ENCODE results near the gene WASF3. TPM values are rescaled to one million over a fixed set of nuclear protein-coding genes. Genes with fewer than 3 reads are reported as not detected.

WASF3 gene
- total RNA-seq, 1 donor from 2014 or later = 106 TPM

GRCh38 chr13:26664876-26665275 lies 107.4 kb downstream of the WASF3 start:
- no peak overlapping the region for H3K27ac ChIP-seq
- peaks cover 19% of the 10 kb centered on the region for H3K36me3 Mint-ChIP-seq
- H3K27me3 Mint-ChIP-seq (ENCODE audit: insufficient read depth, low read depth) = no peaks in the 10 kb centered on the region
- no peak overlapping the region for H3K9ac ChIP-seq
- H3K27me3 ChIP-seq = no peaks in the 10 kb centered on the region
- peaks cover 43% of the 10 kb centered on the region for H3K79me2 ChIP-seq (ENCODE audit: low read depth)
- H3K9me3 ChIP-seq (ENCODE audit: low read depth) = no peaks in the 10 kb centered on the region
- H3K27ac Mint-ChIP-seq = no peak overlapping the region
- no peaks in the 10 kb centered on the region for H3K9me3 Mint-ChIP-seq
- peaks cover 7% of the 10 kb centered on the region for H3K36me3 ChIP-seq
- peaks cover 8% of the 10 kb centered on the region for H3K4me1 ChIP-seq
- H2AFZ ChIP-seq (replicated peaks) = no peak overlapping the region
- DNase-seq (ENCODE audit: low spot score) = no peak
- H3K4me2 ChIP-seq = no peak overlapping the region
- H3K4me3 Mint-ChIP-seq = no peak overlapping the region
- no peak overlapping the region for H3K4me3 ChIP-seq
- no peak for TF ChIP-seq CTCF (IDR thresholded peaks at IDR 0.05)
- no peak for TF ChIP-seq EZH2phosphoT487 (IDR thresholded peaks at IDR 0.05)
- no peak for TF ChIP-seq EZH2 (IDR thresholded peaks at IDR 0.05)
- peaks cover 5% of the 10 kb centered on the region for H3K4me1 Mint-ChIP-seq
- H4K20me1 ChIP-seq (ENCODE audit: low read depth) = peaks cover 40% of the 10 kb centered on the region
- no peaks in the 10 kb centered on the region for H3F3A ChIP-seq (ENCODE audit: low read depth)

- no peak for TF ChIP-seq CTCF (IDR thresholded peaks at IDR 0.05)
- no peak for TF ChIP-seq EZH2phosphoT487 (IDR thresholded peaks at IDR 0.05)
- no peak for TF ChIP-seq EZH2 (IDR thresholded peaks at IDR 0.05)
- H3K4me1 ChIP-seq = no peaks in the 10 kb centered on the region
- H3K36me3 ChIP-seq = peaks cover 16% of the 10 kb centered on the region
- H3K27ac ChIP-seq = no peak overlapping the region
- Mint-ChIP-seq H3K27me3 (ENCODE audit: insufficient read depth, low read depth) (no peaks in the 10 kb centered on the region), H3K36me3 (peaks cover 21% of the 10 kb centered on the region), H3K4me3 (no peak overlapping the region), H3K27ac (no peak overlapping the region), H3K9me3 (no peaks in the 10 kb centered on the region), H3K4me1 (no peaks in the 10 kb centered on the region)
- no peak overlapping the region for H3K9ac ChIP-seq
- peaks cover 8% of the 10 kb centered on the region for H3K79me2 ChIP-seq (ENCODE audit: low read depth)
- no peaks in the 10 kb centered on the region for H3F3A ChIP-seq (ENCODE audit: low read depth)
- H3K4me3 ChIP-seq = no peak overlapping the region
- H2AFZ ChIP-seq (replicated peaks) = no peak overlapping the region
- H3K9me3 ChIP-seq (ENCODE audit: low read depth) = no peaks in the 10 kb centered on the region
- peaks cover 24% of the 10 kb centered on the region for H4K20me1 ChIP-seq (ENCODE audit: low read depth)
- no peaks in the 10 kb centered on the region for H3K27me3 ChIP-seq
- no peak overlapping the region for H3K4me2 ChIP-seq
- no peak for DNase-seq (ENCODE audit: low spot score)
These were observed 111.1 kb downstream of the WASF3 start for GRCh38 chr13:26668357-26669146.

GRCh38 chr13:26673890-26674289 lies 116.4 kb downstream of the WASF3 start:
- TF ChIP-seq EZH2phosphoT487 (IDR thresholded peaks at IDR 0.05) (no peak), CTCF (IDR thresholded peaks at IDR 0.05) (no peak), EZH2 (IDR thresholded peaks at IDR 0.05) (no peak)
- Histone ChIP-seq H3K4me3 (no peak overlapping the region), H3K9me3 (ENCODE audit: low read depth) (no peaks in the 10 kb centered on the region), H3K4me1 (peaks cover 9% of the 10 kb centered on the region), H3K27ac (no peak overlapping the region), H3K79me2 (ENCODE audit: low read depth) (no peaks in the 10 kb centered on the region), H3K27me3 (no peaks in the 10 kb centered on the region), H4K20me1 (ENCODE audit: low read depth) (peaks cover 45% of the 10 kb centered on the region), H2AFZ (replicated peaks) (no peak overlapping the region), H3K36me3 (peaks cover 10% of the 10 kb centered on the region), H3K9ac (no peak overlapping the region), H3K4me2 (no peak overlapping the region), H3F3A (ENCODE audit: low read depth) (peaks cover 6% of the 10 kb centered on the region)
- DNase-seq (ENCODE audit: low spot score) = no peak
- Mint-ChIP-seq H3K9me3 (no peaks in the 10 kb centered on the region), H3K27ac (no peak overlapping the region), H3K27me3 (ENCODE audit: insufficient read depth, low read depth) (no peaks in the 10 kb centered on the region), H3K36me3 (peaks cover 24% of the 10 kb centered on the region), H3K4me3 (no peak overlapping the region), H3K4me1 (no peaks in the 10 kb centered on the region)
